ENCODE measurements around the gene ATP2B1.

Gene ATP2B1

GRCh38 chr12:89733579-89734201 is 25.1 kb upstream of the ATP2B1 start:
- Histone ChIP-seq H3K4me3 (ENCODE audit: low read depth, low read length) (no peak overlapping the region), H3K4me1 (ENCODE audit: control insufficient read depth, insufficient read depth, low read length) (no peaks in the 10 kb centered on the region), H3K9me3 (ENCODE audit: control insufficient read depth, insufficient read depth, low read depth, low read length) (no peaks in the 10 kb centered on the region), H3K27ac (ENCODE audit: extremely low read depth, low read depth, low read length) (no peak overlapping the region), H3K36me3 (ENCODE audit: control insufficient read depth in 2 of 2, insufficient read depth in 1 of 2, low read length in 2 of 2) (no peaks in the 10 kb centered on the region)
- TF ChIP-seq FEZF1 (tag by site-specific recombination; IDR thresholded peaks at IDR 0.05) (0 out of 2 replicates have a peak, but pooled peaks have one; percentile 8), BCL11B (tag by site-specific recombination; IDR thresholded peaks at IDR 0.05; ENCODE audit: low read depth) (no peak), ZNF132 (tag by site-specific recombination; IDR thresholded peaks at IDR 0.05; ENCODE audit: borderline replicate concordance) (no peak)
- POLR2A ChIA-PET, result no interaction called here
- CTCF ChIA-PET, result interaction anchor here (1.1 kb wide), 1 partner anchor 64 kb away, joined by 3 read pairs; no protein-coding TSS in a partner anchor

GRCh38 chr12:89732522-89732921 is 23.9 kb upstream of the ATP2B1 start:
- ChIA-PET CTCF (no interaction called here), POLR2A (no interaction called here)
- Histone ChIP-seq H3K36me3 (ENCODE audit: control insufficient read depth in 2 of 2, insufficient read depth in 1 of 2, low read length in 2 of 2) (no peaks in the 10 kb centered on the region), H3K27ac (ENCODE audit: extremely low read depth, low read depth, low read length) (no peak overlapping the region), H3K4me3 (ENCODE audit: low read depth, low read length) (no peak overlapping the region), H3K4me1 (ENCODE audit: control insufficient read depth, insufficient read depth, low read length) (no peaks in the 10 kb centered on the region), H3K9me3 (ENCODE audit: control insufficient read depth, insufficient read depth, low read depth, low read length) (no peaks in the 10 kb centered on the region)
- TF ChIP-seq ZNF394 (tag by site-specific recombination; IDR thresholded peaks at IDR 0.05; ENCODE audit: borderline replicate concordance), result no peak

DNA sequence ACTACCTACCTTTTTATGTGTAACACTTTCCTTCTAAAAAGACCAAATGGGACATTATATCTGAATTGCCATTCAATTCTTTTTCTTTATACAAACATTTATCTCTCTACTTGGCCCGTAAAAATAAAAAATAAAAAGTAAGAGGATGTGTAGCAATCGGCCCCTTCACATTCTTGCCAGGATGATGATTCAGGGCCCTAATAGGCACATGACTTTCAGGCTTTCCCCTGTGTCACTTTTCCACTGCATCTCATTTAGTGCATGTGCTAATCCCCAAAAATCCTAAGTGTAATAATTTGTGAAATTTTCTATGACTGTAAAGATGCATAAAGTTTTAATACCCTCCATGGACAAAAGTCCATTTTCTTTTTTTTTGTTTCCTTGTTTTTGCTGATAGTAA is 23.0 kb upstream of the ATP2B1 start:
- no peaks in the 10 kb centered on the region for H3K36me3 ChIP-seq (ENCODE audit: control insufficient read depth in 2 of 2, insufficient read depth in 1 of 2, low read length in 2 of 2)
- no peaks in the 10 kb centered on the region for H3K4me1 ChIP-seq (ENCODE audit: control insufficient read depth, insufficient read depth, low read length)
- ChIA-PET CTCF (no interaction called here), POLR2A (no interaction called here)
- no peak for TF ChIP-seq ZNF571 (tag by site-specific recombination; IDR thresholded peaks at IDR 0.05)
- peak; percentile 70; the same call in 1 of the 2 replicates for TF ChIP-seq MZF1 (tag by site-specific recombination; IDR thresholded peaks at IDR 0.05; ENCODE audit: borderline replicate concordance)
- TF ChIP-seq ATF2 (tag by site-specific recombination; IDR thresholded peaks at IDR 0.05; ENCODE audit: low read depth), result no peak
- no peaks in the 10 kb centered on the region for H3K9me3 ChIP-seq (ENCODE audit: control insufficient read depth, insufficient read depth, low read depth, low read length)
- H3K4me3 ChIP-seq (ENCODE audit: low read depth, low read length), result no peak overlapping the region
- no peak overlapping the region for H3K27ac ChIP-seq (ENCODE audit: extremely low read depth, low read depth, low read length)

DNA sequence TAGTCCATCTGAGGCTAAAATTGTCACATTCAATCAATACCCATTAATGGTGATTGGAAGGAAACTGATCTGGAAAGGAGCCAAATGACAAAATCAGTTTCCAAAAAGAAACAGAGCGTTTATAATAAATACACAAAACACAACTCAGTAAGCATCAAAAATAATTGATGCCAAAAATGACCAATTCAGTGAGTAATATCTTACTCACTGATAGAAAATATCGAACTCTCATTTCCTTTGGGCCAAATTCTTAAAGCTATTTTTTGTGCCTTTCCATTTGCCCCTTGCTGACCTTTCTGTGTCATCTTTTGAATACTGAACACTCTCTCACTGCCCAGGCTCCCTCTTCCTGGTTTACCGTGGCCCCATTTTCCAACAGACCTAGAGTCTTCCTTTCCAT is 22.5 kb upstream of the ATP2B1 start:
- Histone ChIP-seq H3K4me1 (ENCODE audit: control insufficient read depth, insufficient read depth, low read length) (no peaks in the 10 kb centered on the region), H3K36me3 (ENCODE audit: control insufficient read depth in 2 of 2, insufficient read depth in 1 of 2, low read length in 2 of 2) (no peaks in the 10 kb centered on the region), H3K9me3 (ENCODE audit: control insufficient read depth, insufficient read depth, low read depth, low read length) (no peaks in the 10 kb centered on the region), H3K27ac (ENCODE audit: extremely low read depth, low read depth, low read length) (no peak overlapping the region), H3K4me3 (ENCODE audit: low read depth, low read length) (no peak overlapping the region)
- TF ChIP-seq ZNF114 (tag by site-specific recombination; IDR thresholded peaks at IDR 0.05), result no peak
- TF ChIP-seq ZNF585B (tag by site-specific recombination; IDR thresholded peaks at IDR 0.05), result no peak
- ChIA-PET CTCF (no interaction called here), POLR2A (no interaction called here)

GRCh38 chr12:89729946-89730459 is 21.4 kb upstream of the ATP2B1 start:
- no peaks in the 10 kb centered on the region for H3K36me3 ChIP-seq (ENCODE audit: control insufficient read depth in 2 of 2, insufficient read depth in 1 of 2, low read length in 2 of 2)
- CTCF ChIA-PET, result no interaction called here
- POLR2A ChIA-PET, result no interaction called here
- H3K9me3 ChIP-seq (ENCODE audit: control insufficient read depth, insufficient read depth, low read depth, low read length), result no peaks in the 10 kb centered on the region
- H3K4me1 ChIP-seq (ENCODE audit: control insufficient read depth, insufficient read depth, low read length), result no peaks in the 10 kb centered on the region
- TF ChIP-seq, protein P1, sequence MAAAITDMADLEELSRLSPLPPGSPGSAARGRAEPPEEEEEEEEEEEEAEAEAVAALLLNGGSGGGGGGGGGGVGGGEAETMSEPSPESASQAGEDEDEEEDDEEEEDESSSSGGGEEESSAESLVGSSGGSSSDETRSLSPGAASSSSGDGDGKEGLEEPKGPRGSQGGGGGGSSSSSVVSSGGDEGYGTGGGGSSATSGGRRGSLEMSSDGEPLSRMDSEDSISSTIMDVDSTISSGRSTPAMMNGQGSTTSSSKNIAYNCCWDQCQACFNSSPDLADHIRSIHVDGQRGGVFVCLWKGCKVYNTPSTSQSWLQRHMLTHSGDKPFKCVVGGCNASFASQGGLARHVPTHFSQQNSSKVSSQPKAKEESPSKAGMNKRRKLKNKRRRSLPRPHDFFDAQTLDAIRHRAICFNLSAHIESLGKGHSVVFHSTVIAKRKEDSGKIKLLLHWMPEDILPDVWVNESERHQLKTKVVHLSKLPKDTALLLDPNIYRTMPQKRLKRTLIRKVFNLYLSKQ (tag by site-specific recombination; IDR thresholded peaks at IDR 0.05; ENCODE audit: borderline replicate concordance), result no peak
- no peak for TF ChIP-seq BCL11B (tag by site-specific recombination; IDR thresholded peaks at IDR 0.05; ENCODE audit: low read depth)
- TF ChIP-seq KLF9 (tag by site-specific recombination; IDR thresholded peaks at IDR 0.05; ENCODE audit: low read depth), result no peak
- no peak overlapping the region for H3K27ac ChIP-seq (ENCODE audit: extremely low read depth, low read depth, low read length)
- H3K4me3 ChIP-seq (ENCODE audit: low read depth, low read length), result no peak overlapping the region

All from HEK293 (cell line).